Panc1 (cell line): ENCODE measurements around the gene IQSEC1.

Experiments
- POLR2AphosphoS5 ChIP-seq: IDR thresholded peaks from 2 replicates; pipeline ENCODE4 v1.6.1; 2012; ENCODE audit warnings: mild to moderate bottlenecking, low read depth, low read length, moderate library complexity
- SIN3A ChIP-seq: IDR thresholded peaks from 2 replicates; pipeline ENCODE4 v1.6.1; 2012; ENCODE audit warnings: low read depth, mild to moderate bottlenecking, low read length, moderate library complexity, borderline replicate concordance; ENCODE audit not compliant: insufficient read depth
- TF ChIP-seq, protein P1 (sequence below): fragments of 450-650 bp; IDR thresholded peaks from 2 replicates; pipeline ENCODE4 v1.5.1; 2017; ENCODE audit warnings: mild to moderate bottlenecking
- TF ChIP-seq, protein P2 (sequence below), 2 experiments: IDR thresholded peaks; 2 replicates each; pipeline ENCODE4 v1.6.1; 2011 to 2012; ENCODE audit warnings: low read depth in 2 of 2, control low read depth in 1 of 2, low read length in 1 of 2, mild to moderate bottlenecking in 1 of 2, moderate library complexity in 1 of 2; ENCODE audit not compliant: insufficient read depth in 1 of 2

GRCh38 chr3:12925648-12926047 lies 147.6 kb downstream of the IQSEC1 start:
- TF ChIP-seq POLR2AphosphoS5 (no peak), SIN3A (no peak)
- TF ChIP-seq, protein P1, sequence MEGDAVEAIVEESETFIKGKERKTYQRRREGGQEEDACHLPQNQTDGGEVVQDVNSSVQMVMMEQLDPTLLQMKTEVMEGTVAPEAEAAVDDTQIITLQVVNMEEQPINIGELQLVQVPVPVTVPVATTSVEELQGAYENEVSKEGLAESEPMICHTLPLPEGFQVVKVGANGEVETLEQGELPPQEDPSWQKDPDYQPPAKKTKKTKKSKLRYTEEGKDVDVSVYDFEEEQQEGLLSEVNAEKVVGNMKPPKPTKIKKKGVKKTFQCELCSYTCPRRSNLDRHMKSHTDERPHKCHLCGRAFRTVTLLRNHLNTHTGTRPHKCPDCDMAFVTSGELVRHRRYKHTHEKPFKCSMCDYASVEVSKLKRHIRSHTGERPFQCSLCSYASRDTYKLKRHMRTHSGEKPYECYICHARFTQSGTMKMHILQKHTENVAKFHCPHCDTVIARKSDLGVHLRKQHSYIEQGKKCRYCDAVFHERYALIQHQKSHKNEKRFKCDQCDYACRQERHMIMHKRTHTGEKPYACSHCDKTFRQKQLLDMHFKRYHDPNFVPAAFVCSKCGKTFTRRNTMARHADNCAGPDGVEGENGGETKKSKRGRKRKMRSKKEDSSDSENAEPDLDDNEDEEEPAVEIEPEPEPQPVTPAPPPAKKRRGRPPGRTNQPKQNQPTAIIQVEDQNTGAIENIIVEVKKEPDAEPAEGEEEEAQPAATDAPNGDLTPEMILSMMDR: no peak
- TF ChIP-seq, protein P2, sequence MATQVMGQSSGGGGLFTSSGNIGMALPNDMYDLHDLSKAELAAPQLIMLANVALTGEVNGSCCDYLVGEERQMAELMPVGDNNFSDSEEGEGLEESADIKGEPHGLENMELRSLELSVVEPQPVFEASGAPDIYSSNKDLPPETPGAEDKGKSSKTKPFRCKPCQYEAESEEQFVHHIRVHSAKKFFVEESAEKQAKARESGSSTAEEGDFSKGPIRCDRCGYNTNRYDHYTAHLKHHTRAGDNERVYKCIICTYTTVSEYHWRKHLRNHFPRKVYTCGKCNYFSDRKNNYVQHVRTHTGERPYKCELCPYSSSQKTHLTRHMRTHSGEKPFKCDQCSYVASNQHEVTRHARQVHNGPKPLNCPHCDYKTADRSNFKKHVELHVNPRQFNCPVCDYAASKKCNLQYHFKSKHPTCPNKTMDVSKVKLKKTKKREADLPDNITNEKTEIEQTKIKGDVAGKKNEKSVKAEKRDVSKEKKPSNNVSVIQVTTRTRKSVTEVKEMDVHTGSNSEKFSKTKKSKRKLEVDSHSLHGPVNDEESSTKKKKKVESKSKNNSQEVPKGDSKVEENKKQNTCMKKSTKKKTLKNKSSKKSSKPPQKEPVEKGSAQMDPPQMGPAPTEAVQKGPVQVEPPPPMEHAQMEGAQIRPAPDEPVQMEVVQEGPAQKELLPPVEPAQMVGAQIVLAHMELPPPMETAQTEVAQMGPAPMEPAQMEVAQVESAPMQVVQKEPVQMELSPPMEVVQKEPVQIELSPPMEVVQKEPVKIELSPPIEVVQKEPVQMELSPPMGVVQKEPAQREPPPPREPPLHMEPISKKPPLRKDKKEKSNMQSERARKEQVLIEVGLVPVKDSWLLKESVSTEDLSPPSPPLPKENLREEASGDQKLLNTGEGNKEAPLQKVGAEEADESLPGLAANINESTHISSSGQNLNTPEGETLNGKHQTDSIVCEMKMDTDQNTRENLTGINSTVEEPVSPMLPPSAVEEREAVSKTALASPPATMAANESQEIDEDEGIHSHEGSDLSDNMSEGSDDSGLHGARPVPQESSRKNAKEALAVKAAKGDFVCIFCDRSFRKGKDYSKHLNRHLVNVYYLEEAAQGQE (IDR thresholded peaks at IDR 0.05; ENCODE audit: insufficient read depth in 1 of 2, low read depth in 2 of 2, low read length in 1 of 2): no peak
